Left kidney (tissue), 2 donors: Measurements from ENCODE around the gene ECM2. TPM values are rescaled to one million over a fixed set of nuclear protein-coding genes. Genes with fewer than 3 reads are reported as not detected.

Source experiments
- DNase-seq: peaks from one replicate; pipeline ENCODE4 v3.0.0-alpha.2; 2013
- polyA plus RNA-seq: library from polyadenylated mRNA; unstranded; fragments of 120-200 nt; gene quantifications from one replicate; pipeline ENCODE4 v1.2.1, GENCODE V29; 2013; ENCODE audit not compliant: insufficient read length

ECM2 gene
- polyA plus RNA-seq, 1 donor = 14.9 TPM

GRCh38 chr9:92527832-92528521 lies 7.8 kb downstream of the ECM2 start:
- DNase-seq = peak; percentile 49

GRCh38 chr9:92527291-92527828 lies 8.4 kb downstream of the ECM2 start:
- DNase-seq = no peak

- DNase-seq = no peak
Measured at GRCh38 chr9:92525306-92525705, 10.5 kb downstream of the ECM2 start.

DNA sequence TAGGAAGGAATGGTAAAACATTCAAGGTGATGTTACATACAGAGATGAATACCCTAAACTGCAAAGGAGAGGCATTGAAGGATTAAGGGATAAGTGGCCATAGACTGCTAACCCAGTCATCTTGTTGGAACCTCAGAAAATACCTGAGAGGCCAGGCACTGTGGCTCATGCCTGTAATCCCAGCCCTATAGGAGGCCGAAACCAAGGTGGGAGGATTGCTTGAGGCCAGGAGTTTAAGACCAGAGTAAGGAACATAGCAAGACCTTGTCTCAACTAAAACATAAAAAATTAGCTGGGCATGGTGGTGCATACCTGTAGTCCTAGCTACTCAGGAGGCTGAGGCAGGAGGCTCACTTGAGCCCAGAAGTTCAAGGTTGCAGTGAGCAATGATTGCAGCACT lies 10.9 kb downstream of the ECM2 start:
- DNase-seq = no peak

DNA sequence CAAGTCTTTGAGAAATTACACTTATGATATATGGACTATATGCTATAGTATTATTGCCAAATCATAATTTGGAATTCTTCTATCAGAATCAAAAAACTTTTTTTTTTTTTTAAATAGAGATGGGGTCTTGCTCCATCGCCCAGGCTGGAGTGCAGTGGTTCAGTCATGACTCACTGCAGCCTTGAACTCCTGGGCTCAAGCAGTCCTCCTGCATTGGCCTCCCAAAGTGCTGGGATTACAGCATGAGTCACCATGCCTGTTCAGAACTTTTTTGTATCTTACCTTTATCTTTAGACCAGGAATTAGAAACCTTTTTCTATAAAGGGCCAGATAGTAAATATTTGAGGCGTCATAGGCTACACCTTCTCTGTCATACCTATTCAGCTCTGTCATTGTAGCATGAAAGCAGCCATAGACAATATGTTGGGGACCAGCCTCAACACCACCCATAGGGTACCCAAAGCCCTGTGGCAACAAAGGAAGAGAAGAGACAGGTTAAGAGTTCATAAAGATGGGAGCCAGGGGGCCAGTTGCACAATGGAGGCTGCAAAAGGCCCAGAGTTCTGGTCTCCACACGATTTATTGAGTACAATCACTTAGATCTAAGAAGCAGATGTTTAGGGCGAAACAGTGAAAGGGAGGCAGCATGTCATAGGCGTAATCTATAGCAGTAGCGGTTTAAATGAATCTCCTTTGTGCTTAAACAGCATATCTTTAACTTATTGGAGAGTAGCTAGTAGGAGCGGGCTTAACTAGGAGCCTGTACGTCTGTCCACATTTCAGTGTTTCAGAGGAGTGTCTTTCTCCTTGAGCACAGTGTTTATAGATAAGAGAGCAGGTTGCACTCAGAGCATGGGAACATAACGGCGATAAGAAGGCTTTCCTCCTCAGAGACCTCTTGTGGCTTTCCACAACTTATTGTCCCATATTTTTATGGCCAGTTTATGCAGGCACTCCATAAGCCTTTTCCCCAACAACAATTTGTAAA lies 12.5 kb downstream of the ECM2 start:
- DNase-seq = no peak

DNA sequence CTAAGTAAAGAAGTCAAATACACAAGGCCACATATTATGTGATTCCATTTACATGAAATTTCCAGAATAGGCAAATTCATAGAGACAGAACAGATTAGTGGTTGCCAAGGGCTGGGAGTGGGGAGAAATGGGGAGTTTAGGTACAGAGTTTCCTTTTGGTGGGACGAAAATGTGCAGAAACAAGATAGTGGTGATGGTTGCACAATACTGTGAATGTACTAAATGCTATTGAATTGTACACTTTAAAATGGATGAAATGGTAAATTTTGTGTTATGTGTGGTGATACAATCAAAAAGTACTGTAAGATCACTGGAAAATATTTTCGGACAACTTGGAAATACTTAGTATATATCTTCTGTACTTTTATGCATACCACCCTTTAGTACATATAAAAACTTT lies 15.0 kb downstream of the ECM2 start:
- no peak for DNase-seq

DNA sequence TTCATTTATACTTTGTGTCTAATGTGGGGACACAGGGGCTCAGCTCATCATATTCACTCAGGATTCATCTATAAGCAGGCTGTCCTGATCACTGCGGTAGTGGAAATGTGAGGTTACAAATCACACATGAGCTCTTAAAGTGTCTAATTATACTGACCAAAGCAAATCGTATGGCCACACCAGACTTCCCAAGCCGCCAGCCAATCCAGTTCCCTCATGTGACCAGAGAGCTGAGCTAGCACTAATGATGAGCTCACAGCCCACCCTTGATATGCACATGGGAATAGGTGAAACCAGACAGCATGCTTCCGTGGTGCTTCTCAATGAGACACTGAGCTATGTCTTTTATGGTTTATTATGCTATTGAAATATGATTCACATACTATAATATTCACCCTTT lies 17.6 kb downstream of the ECM2 start:
- DNase-seq = no peak

GRCh38 chr9:92517046-92517445 lies 18.7 kb downstream of the ECM2 start:
- DNase-seq = no peak

DNA sequence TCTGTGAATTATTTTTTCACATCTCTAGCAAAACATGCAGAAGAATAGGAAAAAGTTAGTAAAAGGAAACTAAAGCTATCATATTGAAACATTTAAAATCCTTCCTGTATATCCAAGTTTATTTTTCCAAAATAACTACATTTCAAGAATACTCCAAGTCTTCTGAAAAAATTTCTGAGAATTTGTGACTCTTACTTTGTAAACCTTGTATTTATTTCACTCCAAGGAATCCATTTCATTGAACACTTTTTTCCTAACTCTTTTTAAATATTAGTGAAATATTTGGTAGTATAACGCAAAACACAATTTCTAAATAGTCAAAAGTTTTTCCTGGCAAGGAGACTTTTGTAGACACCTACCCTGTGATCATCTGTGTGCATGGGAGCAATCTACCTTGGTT lies 19.3 kb downstream of the ECM2 start:
- no peak for DNase-seq

GRCh38 chr9:92514635-92515034 lies 21.2 kb downstream of the ECM2 start:
- DNase-seq = no peak

DNA sequence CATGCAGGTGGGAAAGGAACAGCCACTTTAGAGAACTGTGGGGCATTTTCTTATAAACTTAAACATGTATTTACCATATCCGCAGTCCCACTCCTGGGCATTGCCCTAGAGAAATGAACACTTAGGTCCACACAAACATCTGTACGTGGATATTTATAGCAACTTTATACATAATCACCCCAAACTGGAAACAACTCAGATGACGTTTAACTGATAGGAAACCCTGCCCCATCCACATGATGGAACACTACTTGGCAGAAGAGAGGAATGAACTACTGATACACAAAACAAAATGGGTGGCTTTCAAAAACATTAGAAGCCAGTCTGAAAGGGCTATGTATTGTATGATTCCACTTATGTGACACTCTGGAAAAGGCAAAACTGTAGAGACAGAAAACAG lies 22.4 kb downstream of the ECM2 start:
- DNase-seq = no peak

GRCh38 chr9:92512622-92513021 lies 23.2 kb downstream of the ECM2 start:
- no peak for DNase-seq

DNA sequence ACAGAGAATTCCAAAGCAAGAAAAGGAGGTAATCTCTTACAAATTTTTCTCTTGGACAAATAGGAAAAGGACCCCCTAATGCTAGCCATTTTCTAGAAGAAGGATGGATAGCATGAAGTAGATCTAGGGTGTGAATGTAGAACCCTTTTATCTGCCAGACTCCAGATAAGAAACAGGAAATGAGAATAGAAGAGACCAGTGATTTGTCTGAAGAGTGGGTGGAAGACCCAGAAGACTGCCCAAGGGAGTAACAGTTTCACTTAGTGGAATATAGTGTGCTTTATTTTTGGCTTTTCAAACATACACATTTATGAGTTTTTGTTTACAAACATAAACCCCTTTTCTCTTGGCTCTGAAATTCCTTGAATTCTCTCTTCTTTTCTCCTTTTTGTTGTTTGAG lies 25.0 kb downstream of the ECM2 start:
- no peak for DNase-seq

DNA sequence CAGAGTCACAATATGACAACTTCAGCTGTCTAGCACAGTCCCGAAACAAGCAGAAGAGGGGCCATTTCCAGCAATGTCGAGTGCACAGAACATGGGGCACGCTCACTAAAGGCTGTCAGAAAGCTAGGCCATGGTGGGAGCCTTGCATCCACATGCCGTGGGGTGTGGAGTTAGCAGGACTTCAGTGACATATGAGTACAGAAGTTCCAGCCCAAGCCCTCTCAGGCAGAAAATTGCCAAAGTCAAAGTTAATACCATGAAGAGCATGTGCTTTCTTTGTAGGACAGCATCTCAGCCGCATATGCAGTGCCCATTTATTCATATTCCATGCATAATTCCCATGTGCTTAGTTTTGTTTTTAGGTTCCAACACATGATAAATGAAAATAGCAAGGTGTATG lies 26.7 kb downstream of the ECM2 start:
- no peak for DNase-seq

DNA sequence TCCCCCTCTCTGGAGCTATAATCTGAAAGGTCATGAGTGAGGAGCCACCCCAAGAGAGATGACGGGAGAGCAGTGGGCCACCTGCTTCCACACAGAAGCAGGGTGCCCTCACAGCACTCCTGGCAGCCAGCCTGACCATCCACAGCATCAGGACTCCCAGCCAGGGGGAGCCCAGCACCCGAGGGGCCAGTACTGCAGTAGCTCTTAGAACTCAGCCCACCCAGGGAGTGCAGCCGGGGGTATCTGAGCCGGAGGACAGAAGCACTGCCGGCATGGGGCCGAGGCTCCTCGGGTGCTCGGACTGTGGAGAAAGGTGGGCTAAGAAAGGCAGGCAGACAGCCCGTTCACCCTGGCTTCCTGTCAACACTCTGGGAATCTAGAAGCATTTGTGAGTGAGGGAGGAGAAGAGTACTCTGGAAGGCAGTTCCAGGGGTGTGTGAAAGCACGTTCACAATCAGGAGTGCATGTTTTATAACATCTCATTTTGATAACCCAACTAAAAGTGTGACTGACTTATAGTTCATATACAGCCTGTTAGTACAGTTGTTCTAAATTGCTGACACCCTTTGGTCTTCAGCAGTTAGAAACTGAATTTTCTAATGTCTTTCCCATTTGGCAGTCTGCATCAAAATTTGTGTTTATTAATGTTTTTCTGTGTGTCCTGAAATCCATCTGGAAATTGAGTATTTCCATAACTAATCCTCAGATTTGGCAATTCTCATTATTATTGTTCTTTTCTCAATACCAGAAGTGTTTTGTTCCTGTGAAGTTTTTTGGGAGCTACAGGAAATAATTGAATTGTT lies 27.6 kb downstream of the ECM2 start:
- no peak for DNase-seq

- DNase-seq = no peak
Measured at GRCh38 chr9:92507496-92507895, 28.3 kb downstream of the ECM2 start.

GRCh38 chr9:92507005-92507404 lies 28.8 kb downstream of the ECM2 start:
- DNase-seq = no peak

DNA sequence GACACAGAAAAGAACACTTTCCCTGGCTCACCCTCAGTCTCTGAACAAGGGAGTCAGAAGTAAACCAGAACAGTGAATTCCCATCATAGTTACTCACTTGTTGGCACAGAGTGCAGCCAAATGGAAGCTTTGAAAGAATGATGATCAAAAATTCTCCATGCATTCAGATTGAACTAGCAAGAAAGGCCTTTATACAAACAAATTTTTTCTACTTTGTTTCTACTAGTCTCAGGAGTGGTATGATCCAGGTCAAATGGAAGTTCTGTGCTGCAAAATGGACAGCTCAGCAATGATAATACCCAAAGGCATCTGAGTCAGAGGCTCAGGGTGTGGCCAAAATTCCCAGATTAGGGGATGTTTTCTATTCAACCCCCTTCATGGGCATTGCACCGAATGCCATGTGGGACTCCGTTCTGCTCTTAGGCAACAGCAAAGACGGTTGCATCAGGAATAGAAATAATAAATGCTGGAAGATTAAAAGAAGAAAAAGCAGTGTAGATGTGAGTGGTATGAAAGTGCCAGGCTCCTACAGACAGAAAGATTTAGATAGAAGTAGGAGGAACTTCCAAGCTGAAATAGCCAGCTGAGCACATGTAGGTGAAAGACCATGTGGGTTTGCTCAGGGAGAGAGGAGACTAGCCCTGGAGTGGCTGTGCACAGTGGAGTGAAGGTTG lies 29.5 kb downstream of the ECM2 start:
- no peak for DNase-seq

DNA sequence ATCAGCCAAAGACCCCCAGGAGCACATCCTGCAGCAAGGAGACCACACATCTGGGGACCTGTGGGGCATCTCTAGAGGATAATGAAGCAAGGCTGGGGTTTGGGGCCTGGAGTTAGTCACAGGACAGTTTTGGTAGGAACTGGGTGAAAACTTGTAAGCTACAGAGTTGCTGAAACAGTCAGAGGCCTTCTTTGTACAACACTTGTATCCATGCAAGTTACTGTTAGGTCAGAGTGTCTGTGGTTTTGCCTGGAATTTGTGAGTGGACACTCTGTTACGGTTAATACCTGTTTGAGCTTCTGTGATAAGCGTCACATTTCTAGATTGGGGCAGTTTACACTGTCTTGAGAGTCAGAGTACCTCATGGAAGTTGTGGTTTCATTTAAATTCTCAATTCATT lies 30.9 kb downstream of the ECM2 start:
- DNase-seq = no peak

- DNase-seq = no peak
Measured at GRCh38 chr9:92503156-92503555, 32.6 kb downstream of the ECM2 start.

DNA sequence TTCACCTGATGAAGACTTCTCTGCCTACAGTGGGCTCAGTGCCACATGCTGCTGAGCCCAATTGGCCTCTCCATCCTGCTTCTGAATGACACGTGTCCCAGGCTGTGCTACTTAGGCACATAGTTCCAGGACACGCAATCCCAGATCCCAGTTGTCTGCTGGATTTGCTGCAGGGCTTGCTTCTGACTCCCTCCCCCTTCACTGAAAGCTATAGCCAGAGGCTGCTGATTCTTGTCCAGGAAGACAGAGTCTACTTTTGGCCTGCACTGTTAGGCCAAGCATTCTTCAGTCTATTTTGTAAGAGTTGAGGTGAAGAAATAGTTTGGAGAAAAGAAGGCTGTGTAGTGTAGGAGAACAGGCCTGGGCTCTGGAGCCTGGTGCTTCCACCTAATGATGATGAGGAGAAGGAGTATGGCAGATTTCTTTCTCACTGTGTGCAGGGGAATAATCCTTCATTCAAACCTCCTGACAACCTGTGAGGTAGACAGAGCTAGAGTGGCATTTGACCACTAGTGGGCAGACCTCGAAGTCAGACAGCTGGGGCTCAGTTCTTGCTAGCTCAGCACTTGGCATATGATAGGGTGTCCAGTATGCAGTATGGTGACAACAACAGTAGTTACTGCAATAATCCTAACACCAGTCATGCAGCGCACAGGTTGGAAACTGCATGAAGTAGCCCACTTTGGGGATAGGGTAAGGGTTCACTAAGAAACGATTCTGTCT lies 34.0 kb downstream of the ECM2 start:
- no peak for DNase-seq
